HG03469 (cell line): ENCODE results near the gene NID2.

Experiments
- ATAC-seq: cut with Tn5 transposase; IDR thresholded peaks from one replicate; pipeline ENCODE4 v1.9.1; 2021; ENCODE audit warnings: mild to moderate bottlenecking, moderate library complexity, moderate number of reproducible peaks; ENCODE audit not compliant: unreplicated experiment

The NID2 gene, protein sequence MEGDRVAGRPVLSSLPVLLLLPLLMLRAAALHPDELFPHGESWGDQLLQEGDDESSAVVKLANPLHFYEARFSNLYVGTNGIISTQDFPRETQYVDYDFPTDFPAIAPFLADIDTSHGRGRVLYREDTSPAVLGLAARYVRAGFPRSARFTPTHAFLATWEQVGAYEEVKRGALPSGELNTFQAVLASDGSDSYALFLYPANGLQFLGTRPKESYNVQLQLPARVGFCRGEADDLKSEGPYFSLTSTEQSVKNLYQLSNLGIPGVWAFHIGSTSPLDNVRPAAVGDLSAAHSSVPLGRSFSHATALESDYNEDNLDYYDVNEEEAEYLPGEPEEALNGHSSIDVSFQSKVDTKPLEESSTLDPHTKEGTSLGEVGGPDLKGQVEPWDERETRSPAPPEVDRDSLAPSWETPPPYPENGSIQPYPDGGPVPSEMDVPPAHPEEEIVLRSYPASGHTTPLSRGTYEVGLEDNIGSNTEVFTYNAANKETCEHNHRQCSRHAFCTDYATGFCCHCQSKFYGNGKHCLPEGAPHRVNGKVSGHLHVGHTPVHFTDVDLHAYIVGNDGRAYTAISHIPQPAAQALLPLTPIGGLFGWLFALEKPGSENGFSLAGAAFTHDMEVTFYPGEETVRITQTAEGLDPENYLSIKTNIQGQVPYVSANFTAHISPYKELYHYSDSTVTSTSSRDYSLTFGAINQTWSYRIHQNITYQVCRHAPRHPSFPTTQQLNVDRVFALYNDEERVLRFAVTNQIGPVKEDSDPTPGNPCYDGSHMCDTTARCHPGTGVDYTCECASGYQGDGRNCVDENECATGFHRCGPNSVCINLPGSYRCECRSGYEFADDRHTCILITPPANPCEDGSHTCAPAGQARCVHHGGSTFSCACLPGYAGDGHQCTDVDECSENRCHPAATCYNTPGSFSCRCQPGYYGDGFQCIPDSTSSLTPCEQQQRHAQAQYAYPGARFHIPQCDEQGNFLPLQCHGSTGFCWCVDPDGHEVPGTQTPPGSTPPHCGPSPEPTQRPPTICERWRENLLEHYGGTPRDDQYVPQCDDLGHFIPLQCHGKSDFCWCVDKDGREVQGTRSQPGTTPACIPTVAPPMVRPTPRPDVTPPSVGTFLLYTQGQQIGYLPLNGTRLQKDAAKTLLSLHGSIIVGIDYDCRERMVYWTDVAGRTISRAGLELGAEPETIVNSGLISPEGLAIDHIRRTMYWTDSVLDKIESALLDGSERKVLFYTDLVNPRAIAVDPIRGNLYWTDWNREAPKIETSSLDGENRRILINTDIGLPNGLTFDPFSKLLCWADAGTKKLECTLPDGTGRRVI (N-terminal part only)

DNA sequence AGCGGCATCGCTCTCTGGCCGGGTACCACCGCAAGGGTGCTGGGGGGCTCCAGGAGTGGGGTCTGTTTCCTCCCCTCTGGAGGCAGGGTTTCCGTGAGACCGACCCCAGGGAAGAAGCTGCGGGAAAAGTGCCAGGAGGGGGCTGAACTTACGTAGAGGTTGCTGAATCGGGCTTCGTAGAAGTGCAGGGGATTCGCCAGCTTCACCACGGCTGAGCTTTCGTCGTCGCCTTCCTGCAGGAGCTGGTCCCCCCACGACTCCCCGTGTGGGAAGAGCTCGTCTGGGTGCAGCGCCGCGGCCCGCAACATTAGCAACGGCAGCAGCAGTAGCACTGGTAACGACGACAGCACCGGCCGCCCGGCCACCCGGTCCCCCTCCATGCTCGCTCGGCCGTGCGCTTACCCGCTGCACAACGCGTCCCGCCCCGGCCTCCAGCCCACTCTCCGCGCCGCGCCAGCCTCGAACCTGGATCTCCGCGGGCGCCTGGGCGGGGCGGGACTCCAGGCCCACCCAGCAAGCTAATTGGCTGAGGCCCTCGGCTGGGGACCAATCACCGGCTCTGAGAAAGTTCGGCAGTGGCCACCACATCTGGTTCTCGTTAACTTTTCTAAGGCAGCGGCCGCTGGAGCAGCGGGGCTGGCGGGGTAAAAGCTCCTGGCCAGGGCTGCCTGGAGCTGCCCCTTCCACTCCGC, at the start of gene NID2:
TSS of gene NID2 (minus strand) at position 445 of the 692 bp plus-strand sequence. CDS start at position 380, 65 bp downstream.
- no peak for ATAC-seq

DNA sequence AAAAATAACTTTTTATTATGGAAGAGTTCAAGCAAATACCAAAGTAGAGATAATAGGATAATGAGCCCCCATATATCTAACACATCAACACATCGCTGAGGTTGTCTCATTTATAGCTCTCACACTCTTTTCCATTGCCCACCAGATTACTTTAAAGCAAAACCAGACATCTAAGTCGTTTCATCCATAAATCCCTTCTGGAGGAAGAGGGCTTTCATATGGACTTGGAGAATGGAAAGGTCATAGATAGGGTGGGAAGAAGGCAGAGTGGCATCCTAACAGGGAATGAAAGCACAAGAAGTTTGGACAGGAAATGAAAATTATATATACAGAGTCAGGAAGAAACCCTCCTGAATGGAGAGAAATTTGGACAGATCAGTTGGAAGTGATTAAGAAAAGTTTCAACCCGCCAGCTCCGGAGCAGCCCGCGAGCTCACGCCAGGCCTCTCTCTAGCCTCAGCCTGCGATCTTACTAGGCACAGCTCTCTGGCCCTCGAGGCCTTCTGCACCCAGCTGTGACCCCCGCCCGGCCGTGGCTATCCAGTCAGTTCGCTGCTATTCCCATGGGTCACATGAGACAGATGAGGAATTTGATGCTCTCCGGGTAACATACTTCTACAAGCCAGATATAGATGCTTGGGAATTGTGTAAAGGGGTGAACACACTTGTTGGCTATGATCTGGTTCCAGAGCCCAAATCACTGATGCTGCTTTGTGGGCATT, 48.4 kb upstream of the NID2 start:
- ATAC-seq = no peak

DNA sequence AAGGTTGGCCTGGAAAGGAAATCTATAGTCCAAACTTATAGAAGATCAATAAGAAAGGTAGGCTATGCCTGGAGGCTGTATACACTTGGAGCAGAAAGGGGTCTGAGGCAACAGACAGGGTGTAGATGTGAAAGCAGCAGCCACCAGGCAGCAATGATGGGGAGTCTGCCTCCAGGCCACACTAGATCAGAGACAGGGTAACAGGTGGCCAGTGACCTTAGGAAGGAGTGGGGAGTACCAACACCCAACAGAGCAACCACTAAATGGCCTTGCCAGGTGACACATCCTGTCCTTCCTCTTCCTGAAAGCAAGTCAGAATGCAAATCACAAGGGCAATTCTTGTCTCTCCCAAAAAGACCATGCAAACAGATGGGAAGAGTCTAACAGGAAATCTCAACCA, 46.4 kb upstream of the NID2 start:
- no peak for ATAC-seq

DNA sequence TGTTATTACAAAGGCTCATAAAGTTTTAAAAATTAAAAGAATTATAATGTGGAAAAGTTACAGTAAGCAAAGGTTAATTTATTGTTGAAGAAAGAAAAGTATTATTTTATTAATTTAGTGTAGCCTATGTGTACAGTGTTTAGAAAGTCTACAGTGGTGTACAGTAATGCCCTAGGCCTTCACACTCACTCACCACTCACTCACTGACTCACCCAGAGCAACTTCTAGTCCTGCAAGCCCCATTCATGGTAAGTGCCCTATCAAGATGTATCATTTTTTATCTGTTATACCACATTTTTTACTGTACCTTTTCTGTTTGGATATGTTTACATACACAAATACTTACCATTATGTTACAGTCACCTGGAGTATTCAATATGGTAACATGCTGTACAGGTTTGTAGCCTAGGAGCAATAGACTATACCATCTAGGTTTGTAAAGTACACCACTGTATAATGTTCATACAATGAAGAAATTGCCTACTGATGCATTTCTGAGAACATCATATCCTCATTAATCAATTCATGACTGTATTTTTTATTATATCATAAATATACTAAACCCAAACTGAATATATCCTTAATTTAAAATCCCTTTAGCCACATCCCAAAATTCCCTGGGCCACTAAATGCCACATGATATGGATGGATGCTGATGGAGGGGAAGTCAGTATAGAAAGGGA, 43.6 kb upstream of the NID2 start:
- ATAC-seq = no peak

DNA sequence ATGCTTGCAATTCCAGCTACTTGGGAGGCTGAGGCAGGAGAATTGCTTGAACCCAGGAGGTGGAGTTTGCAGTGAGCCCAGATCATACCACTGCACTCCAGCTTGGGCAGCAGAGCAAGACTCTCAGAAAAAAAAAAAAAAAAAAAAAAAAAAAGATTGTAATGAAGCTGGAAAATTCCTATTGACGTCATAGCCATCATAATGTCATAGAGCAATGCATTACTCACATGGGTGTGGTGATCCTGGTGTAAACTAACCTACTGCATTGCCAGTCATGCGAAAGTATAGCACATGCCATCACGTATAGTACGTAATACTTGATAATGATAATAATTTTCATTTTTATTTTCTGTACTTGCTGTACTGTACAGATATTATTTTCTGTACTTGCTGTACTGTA, 42.7 kb upstream of the NID2 start:
- ATAC-seq = no peak

DNA sequence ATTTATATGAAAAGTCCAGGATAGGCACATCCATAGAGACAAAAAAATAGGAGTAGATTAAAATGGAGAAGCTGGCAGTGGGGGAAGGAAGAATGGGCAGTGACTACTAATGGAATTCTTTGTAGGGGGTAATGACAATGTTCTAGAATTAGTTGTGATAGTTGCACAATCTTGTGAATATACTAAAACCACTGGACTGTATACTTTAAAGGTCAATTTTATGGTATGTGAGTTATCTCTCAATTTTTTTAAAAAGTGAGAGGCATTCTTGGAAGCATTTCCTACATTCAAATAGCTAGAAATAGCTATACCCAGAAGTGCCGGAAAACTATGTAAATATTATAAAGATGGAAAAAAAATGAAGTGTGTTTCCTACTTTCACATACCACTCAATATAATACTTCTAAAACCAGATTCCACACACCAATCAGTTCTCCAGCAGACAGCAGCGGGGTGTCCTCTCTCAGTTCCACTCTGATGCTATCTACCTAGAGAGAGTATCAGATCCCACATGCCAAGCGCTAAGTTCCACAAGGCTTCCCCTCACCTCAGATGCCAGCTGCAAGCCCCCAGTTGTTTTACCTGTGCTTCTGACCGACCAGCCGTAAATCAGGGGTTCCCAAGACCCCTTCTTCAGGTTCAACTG, 41.7 kb upstream of the NID2 start:
- no peak for ATAC-seq

DNA sequence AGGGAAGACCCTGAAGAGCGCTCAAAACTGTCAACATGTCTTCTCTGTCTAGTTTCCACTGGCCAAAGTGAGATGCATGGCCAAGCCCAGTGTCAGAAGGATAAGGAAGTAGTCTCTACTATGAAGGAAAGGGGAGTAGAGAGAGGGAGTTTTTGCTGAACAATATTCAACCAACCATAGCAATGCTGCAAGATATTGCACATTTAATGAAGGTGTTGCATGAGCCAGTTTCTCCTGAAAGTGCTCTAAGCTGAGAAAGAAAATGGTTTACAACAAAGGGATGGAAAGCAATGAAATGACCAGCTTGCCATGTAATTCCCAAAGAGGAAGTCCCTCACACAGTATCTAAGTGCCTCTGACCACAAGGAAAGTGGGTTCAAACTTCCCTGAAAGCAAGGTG, 40.0 kb upstream of the NID2 start:
- ATAC-seq = no peak

DNA sequence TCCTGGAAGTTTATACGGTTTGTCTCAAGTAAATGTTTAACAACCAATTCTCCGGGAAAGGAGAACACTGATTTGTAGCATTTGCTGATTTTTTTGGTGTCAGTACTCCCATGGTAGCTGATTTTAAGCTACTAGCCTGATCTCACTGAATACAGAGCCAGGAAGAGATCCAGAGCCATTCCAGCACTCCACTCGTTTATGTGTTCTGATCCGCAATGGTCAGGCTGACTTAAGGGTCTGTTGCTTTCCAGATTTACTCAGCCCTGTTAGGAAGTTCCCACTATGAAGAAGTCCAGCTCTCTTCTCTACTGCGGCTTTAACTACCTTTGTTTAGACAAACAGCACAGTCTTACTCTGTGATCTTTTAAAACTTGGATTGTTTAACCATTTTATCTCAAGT, 38.0 kb upstream of the NID2 start:
- no peak for ATAC-seq

DNA sequence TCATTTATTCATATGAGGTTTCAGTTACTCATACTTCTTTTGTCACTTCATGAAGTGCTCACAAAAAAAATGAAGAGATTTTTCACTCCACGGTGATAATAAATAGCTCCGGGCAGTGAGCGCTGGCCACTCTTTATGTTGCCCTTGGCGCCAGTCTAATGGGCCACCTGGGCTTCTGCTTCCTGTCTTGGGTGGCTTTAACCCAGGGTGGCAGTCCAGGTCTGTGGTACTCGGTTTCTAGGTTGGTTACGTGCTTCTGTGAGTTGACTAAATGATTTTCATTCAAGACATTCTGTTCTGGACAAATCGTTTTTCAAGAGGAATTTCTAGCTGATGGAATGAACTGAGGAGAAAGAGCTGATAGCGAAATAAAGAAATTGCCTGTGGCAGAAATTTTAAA, 34.6 kb upstream of the NID2 start:
- no peak for ATAC-seq

DNA sequence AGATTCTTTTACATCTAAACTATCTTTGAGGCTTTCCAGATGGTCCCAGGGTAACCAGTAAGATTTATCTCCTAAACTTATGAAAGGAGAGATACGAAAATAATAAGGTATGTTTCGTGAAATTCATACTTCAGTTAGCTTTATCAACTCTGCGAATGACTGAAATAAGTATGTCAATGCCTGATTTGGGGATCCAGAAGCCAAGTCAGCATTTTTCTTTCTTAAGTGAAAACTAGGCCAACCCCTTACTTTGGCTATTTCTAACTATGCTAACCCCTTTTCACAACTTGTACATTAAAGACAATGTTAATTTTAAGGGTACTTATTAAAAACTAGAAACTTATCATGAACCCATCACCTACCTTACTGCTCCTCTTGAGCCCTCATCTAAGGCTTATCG, 26.9 kb upstream of the NID2 start:
- no peak for ATAC-seq

DNA sequence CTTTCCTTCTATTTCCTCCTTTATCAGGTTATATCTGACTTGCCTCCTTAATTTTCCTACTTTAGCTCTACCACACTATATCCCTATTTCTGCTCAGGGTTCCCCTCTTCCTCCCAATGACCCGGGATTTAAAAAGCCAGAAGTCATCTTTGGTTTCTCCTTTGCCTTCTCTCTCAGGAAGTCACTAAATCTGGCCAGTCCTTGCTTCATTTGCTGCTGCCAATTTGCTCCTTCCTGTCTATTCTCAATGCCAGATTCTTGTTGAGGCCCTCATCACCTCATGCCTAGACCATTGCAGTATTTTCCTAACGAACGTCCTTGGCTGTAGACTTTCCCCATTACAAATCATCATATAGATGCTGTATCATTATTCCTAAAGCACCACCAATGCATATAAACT, 26.5 kb upstream of the NID2 start:
- ATAC-seq = no peak

DNA sequence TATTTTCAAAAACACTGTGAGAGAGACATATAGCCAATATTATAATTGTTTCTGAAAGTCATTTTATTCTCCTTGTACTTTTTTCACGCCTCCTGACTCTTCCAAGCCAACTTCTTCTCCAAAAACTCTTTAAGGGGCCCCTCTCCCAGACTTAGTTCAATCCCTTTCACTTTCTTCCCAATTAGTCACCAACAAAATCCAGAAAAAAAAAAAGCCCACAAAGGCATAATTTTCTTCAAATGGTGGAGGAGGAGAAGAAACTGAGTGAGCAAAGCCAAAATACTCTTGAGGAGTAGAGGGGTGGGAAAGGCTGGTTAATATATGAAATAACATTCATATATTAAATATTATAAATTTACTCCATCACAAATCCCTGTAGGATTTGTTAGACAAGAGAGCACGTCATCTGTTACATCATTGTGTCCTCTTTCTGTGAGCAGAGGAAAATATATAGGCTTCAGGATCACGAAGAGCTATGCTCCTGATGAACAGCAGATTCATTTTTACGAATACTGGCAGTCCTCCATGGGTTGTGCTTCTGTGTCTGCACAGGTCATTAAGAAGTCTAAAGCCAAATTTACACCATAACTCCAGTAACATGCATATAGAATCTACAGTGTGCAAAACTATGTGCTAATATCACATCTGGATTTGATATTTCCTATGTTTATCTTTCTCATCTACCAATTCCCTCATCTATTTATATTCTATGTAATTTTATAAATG, 25.9 kb upstream of the NID2 start:
- ATAC-seq = no peak

DNA sequence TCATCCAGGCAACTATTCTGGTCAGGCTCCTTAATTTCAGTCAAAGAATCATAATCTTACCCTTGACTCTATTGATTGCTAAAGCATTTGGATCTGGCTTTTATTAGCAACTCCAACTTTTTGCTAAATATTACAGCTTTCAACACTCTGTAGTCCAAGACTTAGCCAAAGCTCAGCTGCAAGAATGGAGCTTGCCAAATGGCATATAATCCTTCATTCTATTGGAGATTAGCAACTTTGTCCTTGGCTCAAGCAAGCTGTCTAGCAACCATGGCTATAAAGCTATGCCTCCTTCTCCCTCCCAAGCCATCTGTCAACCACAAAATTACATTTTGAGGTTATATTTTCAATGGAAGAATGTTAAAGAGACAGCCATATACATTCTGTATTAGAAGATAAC, 23.1 kb upstream of the NID2 start:
- no peak for ATAC-seq

DNA sequence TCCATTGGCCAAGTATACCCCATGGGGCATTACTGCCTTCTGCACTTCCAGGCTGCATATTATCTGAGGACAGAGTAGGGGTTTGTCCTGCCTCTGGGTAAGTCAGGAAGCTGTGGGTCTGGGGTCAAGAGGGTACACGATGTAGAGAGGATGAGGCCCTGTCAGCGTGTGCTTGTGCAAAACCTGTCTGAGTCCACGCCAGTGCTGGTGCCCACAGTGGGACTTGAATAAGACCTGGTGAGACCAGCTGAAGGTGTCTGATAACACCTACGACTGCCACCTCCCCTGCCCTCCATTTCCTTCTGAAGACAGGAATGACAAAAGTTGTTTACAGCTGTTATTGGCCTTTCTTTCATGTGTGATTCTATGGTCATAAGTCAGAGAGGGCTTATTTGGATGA, 22.1 kb upstream of the NID2 start:
- no peak for ATAC-seq

DNA sequence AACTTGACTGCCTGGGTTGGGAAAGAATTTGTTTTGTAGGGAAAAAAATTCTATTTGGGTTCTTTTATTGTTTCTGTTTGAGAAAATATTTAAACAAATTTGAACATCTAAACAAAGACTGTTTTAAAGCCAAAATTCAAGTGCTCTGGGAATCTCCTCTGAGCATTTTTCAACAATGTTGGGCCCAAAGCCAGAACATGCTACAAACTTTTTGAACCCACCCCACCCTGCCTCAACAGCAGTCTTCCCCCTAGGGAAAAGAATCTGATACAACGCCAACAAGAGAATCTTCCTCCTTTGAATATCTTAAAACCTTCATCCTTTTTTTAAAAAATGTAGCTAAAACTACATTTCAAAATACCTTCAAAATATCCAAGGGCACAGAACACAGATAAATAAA, 20.4 kb upstream of the NID2 start:
- no peak for ATAC-seq

DNA sequence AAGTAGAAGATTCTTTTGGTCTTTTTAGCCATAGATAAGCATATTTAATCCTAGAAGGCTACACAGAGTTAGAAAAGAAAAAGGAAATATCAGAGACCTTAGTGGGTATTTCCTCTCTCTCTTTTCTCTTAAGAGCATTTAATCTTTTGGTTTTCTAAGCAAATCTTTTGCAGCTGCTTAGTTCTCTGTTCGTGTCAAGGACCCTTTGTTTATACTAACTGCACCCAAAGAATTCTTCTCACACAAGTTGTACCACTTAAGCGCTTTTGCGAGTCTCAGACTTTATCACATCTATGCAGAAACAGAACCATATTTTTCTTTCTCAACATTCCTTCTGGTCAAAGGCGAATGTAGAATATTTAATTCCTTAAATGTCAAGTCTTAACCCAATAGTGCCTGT, 17.9 kb upstream of the NID2 start:
- no peak for ATAC-seq

DNA sequence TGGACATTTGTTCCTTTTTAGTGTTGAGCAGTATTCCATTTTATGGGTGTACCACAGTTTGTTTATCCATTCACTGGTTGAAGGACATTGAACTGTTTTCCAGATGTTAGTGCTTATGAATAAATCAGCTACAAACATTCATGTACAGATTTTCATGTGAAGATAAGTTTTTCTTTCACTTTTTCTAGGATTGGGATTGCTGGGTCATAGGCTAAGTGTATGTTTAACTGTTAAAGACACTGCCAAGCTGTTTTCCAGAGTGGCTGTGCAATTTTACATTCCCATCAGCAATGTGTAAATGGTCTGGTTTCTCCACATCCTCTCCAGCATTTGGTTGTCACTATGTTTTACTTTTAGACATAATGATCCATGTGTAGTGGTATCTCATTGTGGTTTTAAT, 14.0 kb upstream of the NID2 start:
- ATAC-seq = no peak

DNA sequence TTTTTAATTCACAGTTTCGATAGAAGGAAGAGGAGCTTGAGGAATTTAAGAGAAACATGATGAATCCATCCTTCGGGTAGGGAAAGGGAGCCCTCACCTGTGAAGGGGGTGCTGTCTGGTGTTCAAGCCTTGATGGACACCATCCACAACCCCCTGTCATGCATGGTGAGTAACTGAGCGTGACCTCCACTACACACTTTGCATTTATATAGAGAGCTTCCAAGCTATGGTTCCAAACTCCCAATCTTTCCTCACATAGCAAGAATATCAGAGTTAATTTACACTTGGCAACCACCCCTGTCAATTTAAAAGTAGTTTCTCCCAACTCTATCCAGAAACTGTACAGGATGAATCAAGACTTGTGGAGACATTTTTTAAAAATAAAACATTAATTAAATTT, 13.1 kb upstream of the NID2 start:
- ATAC-seq = no peak
